HepG2 (cell line): ENCODE results near the gene OFD1. TPM values are rescaled to one million over a fixed set of nuclear protein-coding genes. Genes with fewer than 3 reads are reported as not detected.
A peak's percentile ranks its signal among the peaks of the same experiment; 100 is the strongest.

Source experiments
- ATAC-seq: fragments of 200-7000 bp; cut with Tn5 transposase; 3 replicates; pipeline ENCODE4 v1.9.1; 2020; ENCODE audit warnings: mild to moderate bottlenecking, moderate library complexity
- BruUV-seq: library from RNA; stranded (reverse); fragments of 400-500 nt; replicated peaks from 2 replicates; lab custom pipeline; 2021; lab: Mats Ljungman, UMichigan
- CTCF ChIA-PET: fragments of 300-600 bp; formaldehyde crosslinking; extraction: SDS; loops from one replicate; lab custom pipeline; 2021; ENCODE audit warnings: low total read pairs, inconsistent platforms, low intra/inter-chr PET ratio; lab: Yijun Ruan, JAX
- POLR2A ChIA-PET: fragments of 350-600 bp; sonication (Branson Sonifier 250); formaldehyde crosslinking; loops from one replicate; lab custom pipeline; 2020; ENCODE audit warnings: antibody characterized with exemption, inconsistent platforms; lab: Yijun Ruan, JAX
- DNase-seq: peaks from one replicate; pipeline ENCODE4 v3.0.0-alpha.2; 2015; ENCODE audit warnings: low spot score
- FAIRE-seq: peaks from 3 replicates; lab custom pipeline; 2011; peaks lifted over from hg19 to GRCh38; lab: Jason Lieb, UNC
- H2AFZ ChIP-seq: one replicate; pipeline ENCODE4 v1.6.1; 2011; ENCODE audit warnings: low read length, inconsistent platforms
- H3K27ac ChIP-seq: fragments of 300-600 bp; 3 replicates; pipeline ENCODE4 v1.8.0; 2011; ENCODE audit warnings: mixed run types, mild to moderate bottlenecking, mixed read lengths, low read length, inconsistent platforms; ENCODE audit not compliant: insufficient read depth; ENCODE audit errors: extremely low read length
- H3K27me3 ChIP-seq, 2 experiments: fragments of 200-600 bp in 1 of 2; 2 replicates in 1 of 2; 3 replicates in 1 of 2; pipeline versions ENCODE4 v1.6.0 to v1.8.0; 2011; ENCODE audit warnings: low read length in 2 of 2, mild to moderate bottlenecking in 2 of 2, moderate library complexity in 2 of 2, inconsistent platforms in 1 of 2; ENCODE audit not compliant: insufficient read depth in 2 of 2, control insufficient read depth in 1 of 2
- H3K36me3 ChIP-seq, 2 experiments: fragments of 200-600 bp in 1 of 2; replicated peaks in 1 of 2; 2 replicates in 1 of 2; 3 replicates in 1 of 2; pipeline versions ENCODE4 v1.5.1 to v1.8.0; 2011; ENCODE audit warnings: low read length in 2 of 2, inconsistent platforms in 1 of 2; ENCODE audit not compliant: insufficient read depth in 2 of 2, control insufficient read depth in 1 of 2
- H3K4me1 ChIP-seq: 2 replicates; pipeline ENCODE4 v1.5.1; 2012; ENCODE audit warnings: low read length, inconsistent platforms; ENCODE audit not compliant: insufficient read depth
- H3K4me2 ChIP-seq: 2 replicates; pipeline ENCODE4 v1.6.0; 2011; ENCODE audit warnings: low read depth, low read length, inconsistent platforms
- H3K4me3 ChIP-seq, 3 experiments: fragments of 200-600 bp in 1 of 3; sonication (generic), shearing (Covaris generic) in 1 of 3; replicated peaks in 1 of 3; 2 replicates each; pipeline ENCODE4 v1.5.1; 2011 to 2016; ENCODE audit warnings: low read length in 3 of 3, inconsistent platforms in 2 of 3, low read depth in 2 of 3, mild to moderate bottlenecking in 2 of 3, control low read depth in 1 of 3, mixed read lengths in 1 of 3; ENCODE audit not compliant: insufficient read depth in 1 of 3
- H3K79me2 ChIP-seq: one replicate; pipeline ENCODE4 v1.6.1; 2011; ENCODE audit warnings: low read length, inconsistent platforms; ENCODE audit not compliant: insufficient read depth
- H3K9ac ChIP-seq: 2 replicates; pipeline ENCODE4 v1.6.0; 2011; ENCODE audit warnings: mild to moderate bottlenecking, low read depth, low read length, inconsistent platforms; ENCODE audit not compliant: insufficient read depth
- H3K9me3 ChIP-seq: 2 replicates; pipeline ENCODE4 v1.5.1; 2012; ENCODE audit warnings: mild to moderate bottlenecking, low read length
- H4K20me1 ChIP-seq: 2 replicates; pipeline ENCODE4 v1.6.0; 2011; ENCODE audit warnings: inconsistent platforms, mild to moderate bottlenecking, low read length, moderate library complexity; ENCODE audit not compliant: insufficient read depth
- CEBPB ChIP-seq: IDR thresholded peaks from 2 replicates; pipeline ENCODE4 v1.6.1; 2011; ENCODE audit warnings: low read depth, low read length, improper control_type of control experiment, borderline replicate concordance
- MYC ChIP-seq: sonication (generic); formaldehyde crosslinking; IDR thresholded peaks from 2 replicates; pipeline ENCODE4 v1.9.0; 2021; ENCODE audit warnings: missing genetic modification reagents, borderline replicate concordance
- SMC3 ChIP-seq: IDR thresholded peaks from 2 replicates; pipeline ENCODE4 v1.6.1; 2011; ENCODE audit warnings: low read length, improper control_type of control experiment
- WGBS: methylation state at CpG from one replicate; pipeline ENCODE4 v1.1.6; 2017; ENCODE audit warnings: low lambda C conversion rate; 5-methylcytosine and 5-hydroxymethylcytosine counted together
- in situ Hi-C: cut with HindIII; loops from 2 replicates; pipeline ENCODE4 v1.10.0; 2017; ENCODE audit warnings: low pct_unique_long_range_greater_than_20kb; ENCODE audit not compliant: extremely low pct_ligation_motif_present
- intact Hi-C: fragments of 100-400 bp; cut with micrococcal nuclease; formaldehyde crosslinking; loops from one replicate; pipeline ENCODE4 v1.10.0; 2022; ENCODE audit not compliant: unreplicated experiment
- polyA plus RNA-seq, 8 experiments: library from polyadenylated mRNA; depleted of rRNA in 3 of 8; stranded (reverse) in 7 of 8; unstranded in 1 of 8; fragments of >200 nt; fragmentation: Illumina TruSeq in 4 of 8; extraction: Trizol in 4 of 8; gene quantifications; 2 replicates each; pipeline versions ENCODE4 v1.2.1 to v1.2.3, GENCODE V29; 2011 to 2016; ENCODE audit warnings: low read depth in 4 of 8, missing spikeins in 1 of 8, mixed read lengths in 1 of 8; ENCODE audit not compliant: insufficient read depth in 1 of 8
- total RNA-seq, 5 experiments: library from RNA; depleted of rRNA; stranded (reverse); fragments of >200 nt; fragmentation: Illumina TruSeq; extraction: Trizol; gene quantifications; 2 replicates each; pipeline ENCODE4 v1.2.3, GENCODE V29; 2016; ENCODE audit warnings: low read depth in 1 of 5
- TF ChIP-seq, protein P1 (sequence below): IDR thresholded peaks from 2 replicates; pipeline ENCODE4 v1.6.1; 2016; ENCODE audit warnings: low read depth
- TF ChIP-seq, protein P2 (sequence below): sonication (generic); formaldehyde crosslinking; IDR thresholded peaks from 2 replicates; pipeline ENCODE4 v1.4.0; 2020; ENCODE audit warnings: missing genetic modification reagents, borderline replicate concordance

OFD1 gene
- total and polyA plus RNA-seq, 2 of the 13 experiments (the other 11 are each of a cell fraction or from before 2014, with no cell fraction given) = 14.9 to 16.4 TPM

DNA sequence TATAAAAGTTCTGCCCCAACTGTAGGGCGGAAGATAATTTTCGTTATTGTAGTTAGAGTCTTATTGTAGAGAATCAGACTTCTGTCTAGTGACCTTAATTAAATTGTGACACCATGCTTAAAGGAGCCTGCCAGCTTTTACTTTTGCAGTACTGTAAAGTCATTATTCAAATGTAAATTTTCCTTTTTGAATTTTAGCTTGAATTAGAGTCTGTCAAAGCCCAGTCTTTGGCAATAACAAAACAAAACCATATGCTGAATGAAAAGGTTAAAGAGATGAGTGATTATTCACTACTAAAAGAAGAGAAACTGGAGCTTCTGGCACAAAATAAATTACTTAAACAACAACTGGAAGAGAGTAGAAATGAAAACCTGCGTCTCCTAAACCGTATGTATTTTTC is 21.8 kb downstream of the OFD1 start (continued):
- TF ChIP-seq, protein P1, sequence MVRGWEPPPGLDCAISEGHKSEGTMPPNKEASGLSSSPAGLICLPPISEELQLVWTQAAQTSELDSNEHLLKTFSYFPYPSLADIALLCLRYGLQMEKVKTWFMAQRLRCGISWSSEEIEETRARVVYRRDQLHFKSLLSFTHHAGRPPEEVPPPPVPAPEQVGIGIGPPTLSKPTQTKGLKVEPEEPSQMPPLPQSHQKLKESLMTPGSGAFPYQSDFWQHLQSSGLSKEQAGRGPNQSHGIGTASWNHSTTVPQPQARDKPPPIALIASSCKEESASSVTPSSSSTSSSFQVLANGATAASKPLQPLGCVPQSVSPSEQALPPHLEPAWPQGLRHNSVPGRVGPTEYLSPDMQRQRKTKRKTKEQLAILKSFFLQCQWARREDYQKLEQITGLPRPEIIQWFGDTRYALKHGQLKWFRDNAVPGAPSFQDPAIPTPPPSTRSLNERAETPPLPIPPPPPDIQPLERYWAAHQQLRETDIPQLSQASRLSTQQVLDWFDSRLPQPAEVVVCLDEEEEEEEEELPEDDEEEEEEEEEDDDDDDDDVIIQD (CRISPR knock-in tag) = no peak
- TF ChIP-seq, protein P2, sequence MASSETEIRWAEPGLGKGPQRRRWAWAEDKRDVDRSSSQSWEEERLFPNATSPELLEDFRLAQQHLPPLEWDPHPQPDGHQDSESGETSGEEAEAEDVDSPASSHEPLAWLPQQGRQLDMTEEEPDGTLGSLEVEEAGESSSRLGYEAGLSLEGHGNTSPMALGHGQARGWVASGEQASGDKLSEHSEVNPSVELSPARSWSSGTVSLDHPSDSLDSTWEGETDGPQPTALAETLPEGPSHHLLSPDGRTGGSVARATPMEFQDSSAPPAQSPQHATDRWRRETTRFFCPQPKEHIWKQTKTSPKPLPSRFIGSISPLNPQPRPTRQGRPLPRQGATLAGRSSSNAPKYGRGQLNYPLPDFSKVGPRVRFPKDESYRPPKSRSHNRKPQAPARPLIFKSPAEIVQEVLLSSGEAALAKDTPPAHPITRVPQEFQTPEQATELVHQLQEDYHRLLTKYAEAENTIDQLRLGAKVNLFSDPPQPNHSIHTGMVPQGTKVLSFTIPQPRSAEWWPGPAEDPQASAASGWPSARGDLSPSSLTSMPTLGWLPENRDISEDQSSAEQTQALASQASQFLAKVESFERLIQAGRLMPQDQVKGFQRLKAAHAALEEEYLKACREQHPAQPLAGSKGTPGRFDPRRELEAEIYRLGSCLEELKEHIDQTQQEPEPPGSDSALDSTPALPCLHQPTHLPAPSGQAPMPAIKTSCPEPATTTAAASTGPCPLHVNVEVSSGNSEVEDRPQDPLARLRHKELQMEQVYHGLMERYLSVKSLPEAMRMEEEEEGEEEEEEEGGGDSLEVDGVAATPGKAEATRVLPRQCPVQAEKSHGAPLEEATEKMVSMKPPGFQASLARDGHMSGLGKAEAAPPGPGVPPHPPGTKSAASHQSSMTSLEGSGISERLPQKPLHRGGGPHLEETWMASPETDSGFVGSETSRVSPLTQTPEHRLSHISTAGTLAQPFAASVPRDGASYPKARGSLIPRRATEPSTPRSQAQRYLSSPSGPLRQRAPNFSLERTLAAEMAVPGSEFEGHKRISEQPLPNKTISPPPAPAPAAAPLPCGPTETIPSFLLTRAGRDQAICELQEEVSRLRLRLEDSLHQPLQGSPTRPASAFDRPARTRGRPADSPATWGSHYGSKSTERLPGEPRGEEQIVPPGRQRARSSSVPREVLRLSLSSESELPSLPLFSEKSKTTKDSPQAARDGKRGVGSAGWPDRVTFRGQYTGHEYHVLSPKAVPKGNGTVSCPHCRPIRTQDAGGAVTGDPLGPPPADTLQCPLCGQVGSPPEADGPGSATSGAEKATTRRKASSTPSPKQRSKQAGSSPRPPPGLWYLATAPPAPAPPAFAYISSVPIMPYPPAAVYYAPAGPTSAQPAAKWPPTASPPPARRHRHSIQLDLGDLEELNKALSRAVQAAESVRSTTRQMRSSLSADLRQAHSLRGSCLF (CRISPR knock-in tag) = no peak
- TF ChIP-seq SMC3 = no peak

DNA sequence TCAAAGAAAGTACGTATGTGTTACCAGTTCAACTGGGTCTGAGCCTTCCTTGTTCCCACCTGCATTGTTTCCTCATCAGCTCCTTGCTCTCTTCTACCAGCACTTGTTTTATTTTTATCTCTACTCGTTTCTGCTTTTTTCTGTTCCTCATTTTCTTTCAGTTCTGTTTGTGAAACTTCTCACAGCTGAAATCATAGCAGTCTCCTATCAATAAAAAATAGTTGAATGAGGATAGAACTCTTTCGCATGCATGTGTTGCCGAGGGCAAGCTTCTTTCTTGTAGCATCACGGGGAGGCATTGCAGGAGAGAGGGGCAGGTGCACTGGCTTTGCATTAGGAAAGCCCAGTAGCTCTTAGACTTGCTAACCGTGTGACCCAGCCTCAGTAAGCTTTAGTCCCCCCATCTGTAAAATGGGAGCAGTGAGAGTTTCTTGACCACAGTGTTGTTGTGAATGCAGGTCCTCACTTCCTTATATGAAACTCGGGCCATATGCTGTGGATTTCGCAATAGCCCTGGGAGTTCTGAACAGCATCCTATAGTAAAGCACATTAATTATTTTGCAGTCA is 24.7 kb downstream of the OFD1 start:
- Histone ChIP-seq H3K9ac (no peak overlapping the region), H2AFZ (no peak overlapping the region), H3K27me3 (no peaks in the 10 kb centered on the region), H3K4me1 (no peaks in the 10 kb centered on the region), H3K79me2 (no peaks in the 10 kb centered on the region), H3K36me3 (peaks cover 2 to 24% of the 10 kb centered on the region in 2 experiments; a peak in 4 of 5 replicates), H3K27ac (no peak overlapping the region), H3K9me3 (no peaks in the 10 kb centered on the region), H3K4me2 (no peak overlapping the region), H3K4me3 (no peak overlapping the region), H4K20me1 (no peaks in the 10 kb centered on the region)
- intact Hi-C loops (no loop called here), in situ Hi-C loops (loop anchor here (25.0 kb wide), 1 partner anchor 247 kb away; no protein-coding TSS in a partner anchor)
- CTCF ChIA-PET = no interaction called here
- no peak for DNase-seq
- POLR2A ChIA-PET = no interaction called here
- 97% methylated on average over 7 of the region's 8 CpGs for WGBS
- no TSS peak for BruUV-seq
- no peak for ATAC-seq
- no peak for FAIRE-seq
- TF ChIP-seq MYC (no peak), CEBPB (peak; percentile 73)
